K562 (cell line): Measurements from ENCODE around the gene CACTIN. TPM values are rescaled to one million over a fixed set of nuclear protein-coding genes. Genes with fewer than 3 reads are reported as not detected.

Experiments
- PCBP2 ChIP-seq: fragments of 200-400 bp; formaldehyde crosslinking; IDR thresholded peaks from 2 replicates; pipeline ENCODE4 v1.6.1; 2018; ENCODE audit warnings: low read length, low read depth, mild to moderate bottlenecking, moderate library complexity; ENCODE audit not compliant: poor library complexity, severe bottlenecking
- SNIP1 ChIP-seq: fragments of 450-650 bp; IDR thresholded peaks from 2 replicates; pipeline ENCODE4 v1.7.1; 2017; ENCODE audit warnings: low read depth, mild to moderate bottlenecking
- ZNF551 ChIP-seq: fragments of 250-450 bp; sonication (Bioruptor Pico); IDR thresholded peaks from 2 replicates; pipeline ENCODE4 v1.5.0; 2021; ENCODE audit warnings: mild to moderate bottlenecking, moderate library complexity
- polyA plus RNA-seq, 8 experiments: library from polyadenylated mRNA; depleted of rRNA in 4 of 8; stranded (reverse) in 5 of 8; unstranded in 3 of 8; fragments of >200 nt; fragmentation: Nextera tagmentation in 2 of 8; fragmentation: Illumina TruSeq in 1 of 8; extraction: Ambion mirVana in 2 of 8; extraction: Trizol in 1 of 8; gene quantifications; 2 replicates each; pipeline versions ENCODE4 v1.2.1 to v1.2.3, GENCODE V29; 2011 to 2014; ENCODE audit warnings: inconsistent platforms in 1 of 8, missing spikeins in 1 of 8
- total RNA-seq, 7 experiments: library from RNA; depleted of rRNA in 6 of 7; stranded (reverse); fragments of >200 nt in 6 of 7; fragmentation: Illumina TruSeq in 2 of 7; extraction: Trizol in 2 of 7; gene quantifications; 2 replicates each; pipeline versions ENCODE4 v1.2.1 to v1.2.3, GENCODE V29; 2011 to 2021; ENCODE audit warnings: low replicate concordance in 1 of 7
- TF ChIP-seq, protein P1 (sequence below): fragments of 250-450 bp; sonication (Bioruptor Pico); IDR thresholded peaks from 2 replicates; pipeline ENCODE4 v1.8.0; 2021; ENCODE audit warnings: moderate library complexity, mild to moderate bottlenecking, inconsistent platforms
- TF ChIP-seq, protein P2 (sequence below): fragments of 200-800 bp; sonication (Bioruptor generic); IDR thresholded peaks from 2 replicates; pipeline ENCODE4 v1.6.1; 2017; ENCODE audit warnings: missing genetic modification characterization, missing compliant biosample characterization
- TF ChIP-seq, protein P3 (sequence below): fragments of 200-800 bp; sonication (Bioruptor generic); IDR thresholded peaks from 2 replicates; pipeline ENCODE4 v1.6.1; 2017; ENCODE audit warnings: missing genetic modification characterization, missing compliant biosample characterization
- TF ChIP-seq, protein P4 (sequence below), 2 experiments: fragments of 450-650 bp; IDR thresholded peaks; 2 replicates each; pipeline ENCODE4 v1.6.1; 2016; ENCODE audit warnings: mild to moderate bottlenecking in 2 of 2, borderline replicate concordance in 1 of 2, low read depth in 1 of 2, moderate library complexity in 1 of 2
- TF ChIP-seq, protein P5 (sequence below): fragments of 250-450 bp; sonication (Bioruptor Pico); IDR thresholded peaks from 2 replicates; pipeline ENCODE4 v1.4.0; 2020; ENCODE audit warnings: mild to moderate bottlenecking, moderate library complexity

CACTIN gene
- total and polyA plus RNA-seq, 9 of the 15 experiments (the other 6 are each of a cell fraction or from before 2014, with no cell fraction given), result 0.15 to 49.2 (median 15.0) TPM

DNA sequence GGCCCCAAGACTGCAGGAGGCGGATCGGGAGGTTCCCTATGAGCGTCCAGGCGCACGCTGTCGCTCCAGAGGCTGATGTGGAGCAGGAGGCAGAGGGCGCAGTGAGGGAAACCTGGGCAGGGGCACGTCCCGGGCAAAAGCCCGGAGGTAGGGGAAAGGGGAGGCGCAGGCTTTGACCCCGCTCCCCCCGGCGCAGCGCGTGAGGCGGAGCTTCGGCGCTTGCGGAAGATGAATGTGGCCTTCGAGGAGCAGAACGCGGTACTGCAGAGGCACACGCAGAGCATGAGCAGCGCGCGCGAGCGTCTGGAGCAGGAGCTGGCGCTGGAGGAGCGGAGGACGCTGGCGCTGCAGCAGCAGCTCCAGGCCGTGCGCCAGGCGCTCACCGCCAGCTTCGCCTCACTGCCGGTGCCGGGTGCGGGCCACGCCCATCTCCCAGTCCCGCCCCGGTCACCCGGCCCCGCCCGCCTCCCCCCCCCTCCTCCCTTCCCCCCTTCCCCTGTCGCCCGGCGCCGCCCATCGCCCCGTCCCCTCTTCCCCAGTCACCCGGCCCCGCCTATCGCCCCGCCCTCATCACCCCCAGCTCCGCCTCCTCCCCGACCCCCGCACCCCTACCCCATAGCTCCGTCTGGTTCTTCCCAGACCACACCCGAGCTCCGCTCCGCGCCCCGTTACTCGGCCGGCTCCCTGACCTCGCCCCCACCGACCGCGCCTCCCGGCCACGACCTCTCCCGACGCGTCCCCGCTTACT lies 49.7 kb downstream of the CACTIN start (continued):
- TF ChIP-seq ZNF551 (no peak), PCBP2 (peak; percentile 44), SNIP1 (no peak)
- TF ChIP-seq, protein P1, sequence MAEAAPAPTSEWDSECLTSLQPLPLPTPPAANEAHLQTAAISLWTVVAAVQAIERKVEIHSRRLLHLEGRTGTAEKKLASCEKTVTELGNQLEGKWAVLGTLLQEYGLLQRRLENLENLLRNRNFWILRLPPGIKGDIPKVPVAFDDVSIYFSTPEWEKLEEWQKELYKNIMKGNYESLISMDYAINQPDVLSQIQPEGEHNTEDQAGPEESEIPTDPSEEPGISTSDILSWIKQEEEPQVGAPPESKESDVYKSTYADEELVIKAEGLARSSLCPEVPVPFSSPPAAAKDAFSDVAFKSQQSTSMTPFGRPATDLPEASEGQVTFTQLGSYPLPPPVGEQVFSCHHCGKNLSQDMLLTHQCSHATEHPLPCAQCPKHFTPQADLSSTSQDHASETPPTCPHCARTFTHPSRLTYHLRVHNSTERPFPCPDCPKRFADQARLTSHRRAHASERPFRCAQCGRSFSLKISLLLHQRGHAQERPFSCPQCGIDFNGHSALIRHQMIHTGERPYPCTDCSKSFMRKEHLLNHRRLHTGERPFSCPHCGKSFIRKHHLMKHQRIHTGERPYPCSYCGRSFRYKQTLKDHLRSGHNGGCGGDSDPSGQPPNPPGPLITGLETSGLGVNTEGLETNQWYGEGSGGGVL (CRISPR knock-in tag), result no peak
- TF ChIP-seq, protein P2, sequence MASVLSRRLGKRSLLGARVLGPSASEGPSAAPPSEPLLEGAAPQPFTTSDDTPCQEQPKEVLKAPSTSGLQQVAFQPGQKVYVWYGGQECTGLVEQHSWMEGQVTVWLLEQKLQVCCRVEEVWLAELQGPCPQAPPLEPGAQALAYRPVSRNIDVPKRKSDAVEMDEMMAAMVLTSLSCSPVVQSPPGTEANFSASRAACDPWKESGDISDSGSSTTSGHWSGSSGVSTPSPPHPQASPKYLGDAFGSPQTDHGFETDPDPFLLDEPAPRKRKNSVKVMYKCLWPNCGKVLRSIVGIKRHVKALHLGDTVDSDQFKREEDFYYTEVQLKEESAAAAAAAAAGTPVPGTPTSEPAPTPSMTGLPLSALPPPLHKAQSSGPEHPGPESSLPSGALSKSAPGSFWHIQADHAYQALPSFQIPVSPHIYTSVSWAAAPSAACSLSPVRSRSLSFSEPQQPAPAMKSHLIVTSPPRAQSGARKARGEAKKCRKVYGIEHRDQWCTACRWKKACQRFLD (CRISPR knock-in tag), result no peak
- TF ChIP-seq, protein P3, sequence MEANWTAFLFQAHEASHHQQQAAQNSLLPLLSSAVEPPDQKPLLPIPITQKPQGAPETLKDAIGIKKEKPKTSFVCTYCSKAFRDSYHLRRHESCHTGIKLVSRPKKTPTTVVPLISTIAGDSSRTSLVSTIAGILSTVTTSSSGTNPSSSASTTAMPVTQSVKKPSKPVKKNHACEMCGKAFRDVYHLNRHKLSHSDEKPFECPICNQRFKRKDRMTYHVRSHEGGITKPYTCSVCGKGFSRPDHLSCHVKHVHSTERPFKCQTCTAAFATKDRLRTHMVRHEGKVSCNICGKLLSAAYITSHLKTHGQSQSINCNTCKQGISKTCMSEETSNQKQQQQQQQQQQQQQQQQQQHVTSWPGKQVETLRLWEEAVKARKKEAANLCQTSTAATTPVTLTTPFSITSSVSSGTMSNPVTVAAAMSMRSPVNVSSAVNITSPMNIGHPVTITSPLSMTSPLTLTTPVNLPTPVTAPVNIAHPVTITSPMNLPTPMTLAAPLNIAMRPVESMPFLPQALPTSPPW (CRISPR knock-in tag), result peak; percentile 84
- TF ChIP-seq, protein P4, sequence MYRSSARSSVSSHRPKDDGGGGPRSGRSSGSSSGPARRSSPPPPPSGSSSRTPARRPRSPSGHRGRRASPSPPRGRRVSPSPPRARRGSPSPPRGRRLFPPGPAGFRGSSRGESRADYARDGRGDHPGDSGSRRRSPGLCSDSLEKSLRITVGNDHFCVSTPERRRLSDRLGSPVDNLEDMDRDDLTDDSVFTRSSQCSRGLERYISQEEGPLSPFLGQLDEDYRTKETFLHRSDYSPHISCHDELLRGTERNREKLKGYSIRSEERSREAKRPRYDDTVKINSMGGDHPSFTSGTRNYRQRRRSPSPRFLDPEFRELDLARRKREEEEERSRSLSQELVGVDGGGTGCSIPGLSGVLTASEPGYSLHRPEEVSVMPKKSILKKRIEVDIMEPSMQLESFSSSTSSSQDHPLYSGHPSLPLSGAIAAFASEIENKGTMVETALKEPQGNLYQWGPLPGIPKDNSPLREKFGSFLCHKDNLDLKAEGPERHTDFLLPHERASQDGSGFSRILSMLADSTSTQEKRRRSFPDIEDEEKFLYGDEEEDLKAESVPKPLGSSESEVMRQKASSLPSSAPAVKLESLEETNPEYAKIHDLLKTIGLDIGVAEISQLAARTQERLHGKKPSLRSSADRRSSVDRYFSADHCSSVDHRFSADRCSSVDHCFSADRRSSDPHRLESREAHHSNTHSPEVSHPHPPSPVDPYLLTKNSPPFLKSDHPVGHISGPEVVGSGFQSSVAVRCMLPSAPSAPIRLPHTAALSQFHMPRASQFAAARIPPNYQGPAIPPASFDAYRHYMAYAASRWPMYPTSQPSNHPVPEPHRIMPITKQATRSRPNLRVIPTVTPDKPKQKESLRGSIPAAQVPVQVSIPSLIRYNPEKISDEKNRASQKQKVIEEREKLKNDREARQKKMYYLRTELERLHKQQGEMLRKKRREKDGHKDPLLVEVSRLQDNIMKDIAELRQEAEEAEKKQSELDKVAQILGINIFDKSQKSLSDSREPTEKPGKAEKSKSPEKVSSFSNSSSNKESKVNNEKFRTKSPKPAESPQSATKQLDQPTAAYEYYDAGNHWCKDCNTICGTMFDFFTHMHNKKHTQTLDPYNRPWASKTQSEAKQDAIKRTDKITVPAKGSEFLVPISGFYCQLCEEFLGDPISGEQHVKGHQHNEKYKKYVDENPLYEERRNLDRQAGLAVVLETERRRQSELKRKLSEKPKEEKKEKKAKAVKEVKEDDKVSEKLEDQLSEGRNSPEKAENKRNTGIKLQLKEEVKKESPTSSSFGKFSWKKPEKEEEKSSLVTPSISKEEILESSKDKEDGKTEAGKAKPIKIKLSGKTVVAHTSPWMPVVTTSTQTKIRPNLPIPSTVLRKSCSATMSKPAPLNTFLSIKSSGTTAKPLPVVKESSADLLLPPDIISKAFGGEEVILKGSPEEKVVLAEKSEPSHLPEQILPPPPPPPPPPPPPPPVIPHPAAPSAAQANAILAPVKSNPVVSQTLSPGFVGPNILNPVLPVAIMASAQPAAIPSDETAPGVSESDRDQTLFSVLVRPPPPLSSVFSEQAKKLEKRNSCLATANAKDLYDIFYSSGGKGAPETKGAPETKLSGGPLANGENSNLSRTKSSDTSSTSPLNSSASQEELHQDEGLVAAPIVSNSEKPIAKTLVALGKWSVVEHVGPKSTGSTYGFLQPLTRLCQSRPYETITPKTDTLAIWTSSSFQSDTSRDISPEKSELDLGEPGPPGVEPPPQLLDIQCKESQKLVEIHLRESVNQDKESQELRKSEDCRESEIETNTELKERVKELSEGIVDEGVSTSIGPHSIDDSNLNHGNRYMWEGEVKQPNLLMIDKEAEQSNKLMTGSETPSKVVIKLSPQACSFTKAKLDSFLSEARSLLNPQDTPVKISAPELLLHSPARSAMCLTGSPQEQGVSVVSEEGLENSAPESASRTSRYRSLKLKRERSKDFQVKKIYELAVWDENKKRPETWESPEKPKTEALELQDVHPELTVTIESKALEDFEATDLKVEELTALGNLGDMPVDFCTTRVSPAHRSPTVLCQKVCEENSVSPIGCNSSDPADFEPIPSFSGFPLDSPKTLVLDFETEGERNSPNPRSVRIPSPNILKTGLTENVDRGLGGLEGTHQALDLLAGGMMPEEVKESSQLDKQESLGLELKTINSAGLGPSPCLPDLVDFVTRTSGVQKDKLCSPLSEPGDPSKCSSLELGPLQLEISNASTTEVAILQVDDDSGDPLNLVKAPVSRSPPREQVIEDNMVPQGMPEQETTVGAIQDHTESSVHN (IDR thresholded peaks at IDR 0.05; ENCODE audit: borderline replicate concordance in 1 of 2, low read depth in 1 of 2), result no peak
- TF ChIP-seq, protein P5, sequence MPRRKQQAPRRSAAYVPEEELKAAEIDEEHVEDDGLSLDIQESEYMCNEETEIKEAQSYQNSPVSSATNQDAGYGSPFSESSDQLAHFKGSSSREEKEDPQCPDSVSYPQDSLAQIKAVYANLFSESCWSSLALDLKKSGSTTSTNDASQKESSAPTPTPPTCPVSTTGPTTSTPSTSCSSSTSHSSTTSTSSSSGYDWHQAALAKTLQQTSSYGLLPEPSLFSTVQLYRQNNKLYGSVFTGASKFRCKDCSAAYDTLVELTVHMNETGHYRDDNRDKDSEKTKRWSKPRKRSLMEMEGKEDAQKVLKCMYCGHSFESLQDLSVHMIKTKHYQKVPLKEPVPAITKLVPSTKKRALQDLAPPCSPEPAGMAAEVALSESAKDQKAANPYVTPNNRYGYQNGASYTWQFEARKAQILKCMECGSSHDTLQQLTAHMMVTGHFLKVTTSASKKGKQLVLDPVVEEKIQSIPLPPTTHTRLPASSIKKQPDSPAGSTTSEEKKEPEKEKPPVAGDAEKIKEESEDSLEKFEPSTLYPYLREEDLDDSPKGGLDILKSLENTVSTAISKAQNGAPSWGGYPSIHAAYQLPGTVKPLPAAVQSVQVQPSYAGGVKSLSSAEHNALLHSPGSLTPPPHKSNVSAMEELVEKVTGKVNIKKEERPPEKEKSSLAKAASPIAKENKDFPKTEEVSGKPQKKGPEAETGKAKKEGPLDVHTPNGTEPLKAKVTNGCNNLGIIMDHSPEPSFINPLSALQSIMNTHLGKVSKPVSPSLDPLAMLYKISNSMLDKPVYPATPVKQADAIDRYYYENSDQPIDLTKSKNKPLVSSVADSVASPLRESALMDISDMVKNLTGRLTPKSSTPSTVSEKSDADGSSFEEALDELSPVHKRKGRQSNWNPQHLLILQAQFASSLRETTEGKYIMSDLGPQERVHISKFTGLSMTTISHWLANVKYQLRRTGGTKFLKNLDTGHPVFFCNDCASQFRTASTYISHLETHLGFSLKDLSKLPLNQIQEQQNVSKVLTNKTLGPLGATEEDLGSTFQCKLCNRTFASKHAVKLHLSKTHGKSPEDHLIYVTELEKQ, result no peak
